IMR-90 (cell line): Measurements from ENCODE around the gene C1orf116. TPM values are rescaled to one million over a fixed set of nuclear protein-coding genes. Genes with fewer than 3 reads are reported as not detected.

Experiments
- ATAC-seq: fragments of 200-7000 bp; cut with Tn5 transposase; 2 replicates; pipeline ENCODE4 v1.9.1; 2020; ENCODE audit warnings: low read depth, mild to moderate bottlenecking, moderate library complexity
- BruUV-seq: library from RNA; stranded (reverse); fragments of 400-500 nt; replicated peaks from 2 replicates; lab custom pipeline; 2021; lab: Mats Ljungman, UMichigan
- CTCF ChIA-PET: fragments of 300-600 bp; formaldehyde crosslinking; extraction: SDS; loops from one replicate; lab custom pipeline; 2021; ENCODE audit warnings: antibody characterized with exemption; lab: Yijun Ruan, JAX
- POLR2A ChIA-PET: fragments of 300-600 bp; sonication (Branson Sonifier 250); formaldehyde crosslinking; loops from one replicate; lab custom pipeline; 2022; ENCODE audit warnings: antibody characterized with exemption; ENCODE audit not compliant: unreplicated experiment; lab: Charles Lee
- DNase-seq: peaks from one replicate; pipeline ENCODE4 v3.0.0; 2013
- H2AFZ ChIP-seq: replicated peaks from 2 replicates; pipeline ENCODE3; 2013; ENCODE audit warnings: low read length, mild to moderate bottlenecking; ENCODE audit not compliant: poor library complexity
- H2AK5ac ChIP-seq: 2 replicates; pipeline ENCODE4 v1.6.1; 2013; ENCODE audit warnings: low read depth, low read length, inconsistent platforms
- H2AK9ac ChIP-seq: replicated peaks from 2 replicates; pipeline ENCODE3; 2013; ENCODE audit warnings: mild to moderate bottlenecking, low read depth, low read length, moderate library complexity; ENCODE audit not compliant: poor library complexity
- H2BK120ac ChIP-seq: 2 replicates; pipeline ENCODE4 v1.6.1; 2013; ENCODE audit warnings: low read depth, low read length, inconsistent platforms
- H2BK15ac ChIP-seq: 3 replicates; pipeline ENCODE4 v1.6.1; 2013; ENCODE audit warnings: low read depth, low read length, inconsistent platforms
- H2BK20ac ChIP-seq: 2 replicates; pipeline ENCODE4 v1.6.1; 2013; ENCODE audit warnings: low read depth, mild to moderate bottlenecking, inconsistent platforms, low read length, moderate library complexity
- H2BK5ac ChIP-seq: 2 replicates; pipeline ENCODE4 v1.6.1; 2013; ENCODE audit warnings: mild to moderate bottlenecking, low read depth, low read length, inconsistent platforms; ENCODE audit not compliant: poor library complexity, severe bottlenecking
- H3K14ac ChIP-seq: replicated peaks from 2 replicates; pipeline ENCODE4 v1.6.1; 2013; ENCODE audit warnings: low read depth, low read length, inconsistent platforms
- H3K18ac ChIP-seq: 2 replicates; pipeline ENCODE4 v1.6.1; 2013; ENCODE audit warnings: low read depth, low read length, control low read depth
- H3K23ac ChIP-seq: 2 replicates; pipeline ENCODE4 v1.6.1; 2013; ENCODE audit warnings: low read depth, low read length, inconsistent platforms
- H3K27ac ChIP-seq: 2 replicates; pipeline ENCODE4 v1.5.1; 2013; ENCODE audit warnings: mild to moderate bottlenecking, control low read depth, low read length; ENCODE audit not compliant: insufficient read depth
- H3K27me3 ChIP-seq: 2 replicates; pipeline ENCODE4 v1.6.1; 2013; ENCODE audit warnings: low read length; ENCODE audit not compliant: control insufficient read depth, insufficient read depth
- H3K36me3 ChIP-seq: 2 replicates; pipeline ENCODE4 v1.6.1; 2013; ENCODE audit warnings: low read length, mixed read lengths; ENCODE audit not compliant: control insufficient read depth, insufficient read depth
- H3K4ac ChIP-seq: 2 replicates; pipeline ENCODE4 v1.6.1; 2013; ENCODE audit warnings: low read depth, low read length, inconsistent platforms
- H3K4me1 ChIP-seq: 2 replicates; pipeline ENCODE4 v1.6.1; 2013; ENCODE audit warnings: low read length, mixed read lengths; ENCODE audit not compliant: control insufficient read depth, insufficient read depth
- H3K4me2 ChIP-seq: 2 replicates; pipeline ENCODE4 v1.6.1; 2013; ENCODE audit warnings: low read depth, mild to moderate bottlenecking, control low read depth, low read length, moderate library complexity
- H3K4me3 ChIP-seq: 2 replicates; pipeline ENCODE4 v1.5.1; 2013; ENCODE audit warnings: low read depth, mild to moderate bottlenecking, control low read depth, low read length, moderate library complexity; ENCODE audit not compliant: insufficient read depth
- H3K56ac ChIP-seq: 2 replicates; pipeline ENCODE4 v1.6.1; 2013; ENCODE audit warnings: low read length, inconsistent platforms; ENCODE audit not compliant: insufficient read depth; ENCODE audit errors: extremely low read depth
- H3K79me1 ChIP-seq, 2 experiments: 2 replicates each; pipeline ENCODE4 v1.6.1; 2013; ENCODE audit warnings: low read length in 2 of 2, inconsistent platforms in 1 of 2, low read depth in 1 of 2
- H3K9ac ChIP-seq: 2 replicates; pipeline ENCODE4 v1.6.1; 2013; ENCODE audit warnings: low read depth, low read length, control low read depth
- H3K9me1 ChIP-seq: 2 replicates; pipeline ENCODE4 v1.6.1; 2013; ENCODE audit warnings: low read length, inconsistent platforms; ENCODE audit not compliant: insufficient read depth
- H3K9me3 ChIP-seq: 2 replicates; pipeline ENCODE4 v1.6.1; 2013; ENCODE audit warnings: low read length; ENCODE audit not compliant: control insufficient read depth, insufficient read depth
- H4K20me1 ChIP-seq: 2 replicates; pipeline ENCODE4 v1.6.1; 2013; ENCODE audit warnings: low read length, inconsistent platforms; ENCODE audit not compliant: insufficient read depth
- H4K5ac ChIP-seq: 2 replicates; pipeline ENCODE4 v1.6.1; 2013; ENCODE audit warnings: mild to moderate bottlenecking, low read depth, low read length, control low read depth
- H4K8ac ChIP-seq, 2 experiments: 2 replicates each; pipeline ENCODE4 v1.6.1; 2013; ENCODE audit warnings: low read depth in 2 of 2, low read length in 2 of 2, control low read depth in 1 of 2, inconsistent platforms in 1 of 2
- H4K91ac ChIP-seq: 2 replicates; pipeline ENCODE4 v1.6.1; 2013; ENCODE audit warnings: low read depth, low read length, inconsistent platforms; ENCODE audit not compliant: insufficient read depth
- FOS ChIP-seq: fragments of 150-350 bp; IDR thresholded peaks from 2 replicates; pipeline ENCODE4 v1.6.1; 2016; ENCODE audit warnings: low read depth, low read length
- WGBS, 2 experiments: methylation state at CpG; one replicate each; pipeline versions ENCODE4 v1.1.5 to v1.1.7; 2013; ENCODE audit warnings: missing lambda C conversion rate in 2 of 2; ENCODE audit not compliant: insufficient read length in 1 of 2; ENCODE audit errors: extremely low coverage in 2 of 2; 5-methylcytosine and 5-hydroxymethylcytosine counted together
- dilution Hi-C: fragments of 300-500 bp; cut with HindIII; formaldehyde crosslinking; loops from one replicate; pipeline ENCODE4 v1.14.3; 2018; ENCODE audit warnings: low sequenced_read_pairs; ENCODE audit not compliant: unreplicated experiment
- in situ Hi-C: fragments of 300-500 bp; cut with MboI; formaldehyde crosslinking; loops from 3 replicates; pipeline ENCODE4 v1.14.3; 2019; ENCODE audit warnings: low sequenced_read_pairs, inconsistent platforms, mixed read lengths
- intact Hi-C: fragments of 100-400 bp; cut with micrococcal nuclease; formaldehyde crosslinking; loops from 2 replicates; pipeline ENCODE4 v1.10.0; 2022
- polyA plus RNA-seq, 3 experiments: library from polyadenylated mRNA; depleted of rRNA; stranded (reverse); fragments of >200 nt; gene quantifications; 2 replicates each; pipeline ENCODE4 v1.2.3, GENCODE V29; 2012; ENCODE audit warnings: low replicate concordance in 1 of 3
- total RNA-seq: library from RNA; depleted of rRNA; stranded (reverse); fragments of >200 nt; gene quantifications from 2 replicates; pipeline ENCODE4 v1.2.3, GENCODE V29; 2012
- TF ChIP-seq, protein P1 (sequence below): fragments of 150-350 bp; IDR thresholded peaks from 2 replicates; pipeline ENCODE4 v1.6.1; 2017; ENCODE audit warnings: mild to moderate bottlenecking, antibody characterized with exemption, low read length, low read depth

C1orf116 gene
- total and polyA plus RNA-seq, 2 of the 4 experiments (the other 2 are of a cell fraction), result under 0.01 to 0.03 TPM

- H2BK15ac ChIP-seq, result no peak overlapping the region; the same call in 2 of the 3 replicates
- no peak overlapping the region for H3K27ac ChIP-seq
- peak overlapping the region; percentile 7; the same call in 1 of the 2 replicates for H2BK120ac ChIP-seq
- no TSS peak for BruUV-seq
- H2AFZ ChIP-seq, result peak overlapping the region; percentile 76
- H2BK5ac ChIP-seq, result no peak overlapping the region
- peak overlapping the region; percentile 3; the same call in 1 of the 2 replicates for H2AK5ac ChIP-seq
- no peak overlapping the region for H3K18ac ChIP-seq
- H3K9me1 ChIP-seq, result peaks cover 14% of the 10 kb centered on the region
- peak overlapping the region; percentile 48; the same call in 1 of the 2 replicates for H2BK20ac ChIP-seq
- intact Hi-C loops, result no loop called here
- no peak overlapping the region for H3K4me2 ChIP-seq
- H3K27me3 ChIP-seq, result no peaks in the 10 kb centered on the region; the same call in 1 of the 2 replicates
- H3K36me3 ChIP-seq, result no peaks in the 10 kb centered on the region
- H3K56ac ChIP-seq, result no peak overlapping the region
- no peak overlapping the region for H3K9ac ChIP-seq
- 0 out of 2 replicates have a peak overlapping the region, but pooled peaks have one; percentile 16 for H3K23ac ChIP-seq
- H4K5ac ChIP-seq, result no peak overlapping the region
- 0 out of 2 replicates have a peak, but pooled peaks have one; percentile 34 for TF ChIP-seq FOS
- TF ChIP-seq, protein P1, sequence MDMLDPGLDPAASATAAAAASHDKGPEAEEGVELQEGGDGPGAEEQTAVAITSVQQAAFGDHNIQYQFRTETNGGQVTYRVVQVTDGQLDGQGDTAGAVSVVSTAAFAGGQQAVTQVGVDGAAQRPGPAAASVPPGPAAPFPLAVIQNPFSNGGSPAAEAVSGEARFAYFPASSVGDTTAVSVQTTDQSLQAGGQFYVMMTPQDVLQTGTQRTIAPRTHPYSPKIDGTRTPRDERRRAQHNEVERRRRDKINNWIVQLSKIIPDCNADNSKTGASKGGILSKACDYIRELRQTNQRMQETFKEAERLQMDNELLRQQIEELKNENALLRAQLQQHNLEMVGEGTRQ, result no peak
- no peaks in the 10 kb centered on the region for H4K20me1 ChIP-seq
- CTCF ChIA-PET, result no interaction called here
- in situ Hi-C loops, result no loop called here
- DNase-seq (peak; percentile 73), ATAC-seq (peak; percentile 55)
- peak overlapping the region; percentile 67 for H2AK9ac ChIP-seq
- dilution Hi-C loops, result no loop called here
- no peaks in the 10 kb centered on the region for H3K79me1 ChIP-seq
- peaks cover 6% of the 10 kb centered on the region for H3K4me1 ChIP-seq
- H3K4ac ChIP-seq, result peak overlapping the region; percentile 28
- WGBS, 2 experiments, result 40% methylated on average over 1 of the region's 8 CpGs; no CpG with 5 or more reads in 1 of the 2 experiments
- no peak overlapping the region for H4K91ac ChIP-seq
- H3K9me3 ChIP-seq, result no peaks in the 10 kb centered on the region
- no peak overlapping the region for H3K4me3 ChIP-seq
- POLR2A ChIA-PET, result no interaction called here
- peak overlapping the region; percentile 74 for H3K14ac ChIP-seq
- H4K8ac ChIP-seq, result peak overlapping the region in 1 of 2 experiments; percentile 37; a peak in 1 of 4 replicates
Observed at GRCh38 chr1:207021139-207021861, 11.3 kb downstream of the C1orf116 start.
